Thoracic aorta endothelial cell (primary cell): Measurements from ENCODE around the gene ARG1. TPM values are rescaled to one million over a fixed set of nuclear protein-coding genes. Genes with fewer than 3 reads are reported as not detected.

Experiments
- total RNA-seq: library from RNA; depleted of rRNA; stranded (reverse); fragments of >200 nt; gene quantifications from 2 replicates; pipeline ENCODE4 v1.2.3, GENCODE V29; 2012

The ARG1 gene
- not detected in 2 replicates for total RNA-seq

DNA sequence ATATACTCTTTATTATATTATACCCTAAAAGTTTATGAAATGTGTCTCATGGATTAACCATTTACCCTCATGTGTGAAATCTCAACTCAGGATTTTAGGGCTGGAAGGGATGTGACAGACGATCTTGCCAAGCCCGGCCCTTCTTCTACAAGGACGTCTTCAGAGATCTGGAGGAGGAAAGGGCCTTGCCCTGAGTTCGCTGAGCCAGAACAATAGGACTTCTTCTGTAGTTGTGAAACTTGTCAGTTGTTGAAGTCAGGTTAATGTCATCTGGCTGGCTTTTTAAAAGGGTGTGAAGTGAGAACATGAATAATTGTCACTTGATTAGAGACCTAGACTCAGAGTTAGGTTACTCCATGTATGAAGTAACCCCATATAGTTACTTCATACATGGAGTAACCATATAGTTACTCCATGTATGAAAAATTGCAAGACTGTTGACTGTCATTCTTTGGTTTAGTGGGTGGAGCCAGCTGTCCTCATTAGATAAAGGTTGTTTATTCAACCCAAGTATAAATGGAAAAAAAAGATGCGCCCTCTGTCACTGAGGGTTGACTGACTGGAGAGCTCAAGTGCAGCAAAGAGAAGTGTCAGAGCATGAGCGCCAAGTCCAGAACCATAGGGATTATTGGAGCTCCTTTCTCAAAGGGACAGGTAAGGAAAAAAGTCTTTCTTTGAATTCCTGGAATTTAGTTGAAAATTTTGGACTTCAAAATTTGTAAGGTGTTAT, at the start of gene ARG1:
Gene ARG1 (plus strand): TSS at position 541 of the 730 bp plus-strand sequence. CDS start 57 bp downstream, at position 598.

DNA sequence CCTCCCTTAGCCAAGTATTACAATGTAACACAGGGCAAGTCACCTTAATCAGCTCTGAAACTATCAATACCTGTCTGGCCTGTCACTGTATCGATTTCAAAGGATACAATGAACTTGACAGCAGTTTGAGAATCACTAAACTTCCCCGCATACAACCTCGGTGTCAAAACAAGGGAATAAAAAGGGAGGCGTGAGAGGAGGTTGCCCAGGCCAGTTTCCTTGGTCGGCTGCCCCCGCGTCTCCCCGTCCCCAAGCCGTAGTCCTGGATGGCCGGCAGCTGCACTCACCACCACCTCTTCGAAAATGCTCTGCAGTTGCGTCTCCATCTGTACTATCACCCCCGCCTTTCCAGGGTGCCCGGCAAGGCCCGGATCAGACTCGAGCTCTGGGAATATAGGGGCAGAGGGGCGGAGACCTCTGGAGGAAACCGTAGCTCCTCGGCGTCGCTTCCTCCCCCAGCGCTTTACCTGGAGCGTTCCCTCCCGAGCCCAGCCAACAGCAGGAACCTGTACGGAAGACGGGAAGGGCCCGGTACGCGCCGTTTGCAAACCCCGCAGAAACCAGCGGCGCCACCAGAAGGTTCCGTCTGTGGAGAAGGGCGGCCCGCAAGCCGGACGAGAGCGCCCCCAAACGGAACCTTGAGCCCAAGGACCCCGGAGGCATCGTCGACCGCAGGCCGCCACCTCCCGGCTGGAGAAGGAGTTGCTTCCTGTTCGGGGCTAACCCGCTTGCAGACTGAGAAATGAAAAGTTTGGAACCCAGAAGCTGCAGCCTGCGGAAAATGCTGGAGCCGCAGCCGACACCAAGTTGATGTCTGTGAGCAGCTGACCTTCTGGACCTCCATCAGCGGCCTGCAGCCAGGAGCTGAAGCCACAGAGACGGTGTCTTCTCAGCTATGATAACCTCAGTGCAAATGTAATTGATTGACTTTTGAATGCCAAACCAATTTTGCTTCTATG, 55.0 kb downstream of the ARG1 start, which contains the start of gene MED23:
Gene MED23 (minus strand): TSS at position 519 of the 959 bp plus-strand sequence. CDS start 193 bp downstream, at position 326.

Other genes with a start within 250 kb of the ARG1 start
- gene MED23, start 55.0 kb downstream of the ARG1 start, total RNA-seq, result 48.7 and 51.1 TPM in 2 replicates
- gene ENPP3, start 64.1 kb downstream of the ARG1 start, total RNA-seq, result 0.13 TPM in 1 of 2 replicates, not detected in the other
- not detected in 2 replicates for gene OR2A4, start 128.2 kb downstream of the ARG1 start, total RNA-seq
- gene CTAGE9, start 137.8 kb downstream of the ARG1 start, total RNA-seq, result not detected in 2 replicates
- gene ENPP1, start 234.8 kb downstream of the ARG1 start, total RNA-seq, result 5.2 and 8.1 TPM in 2 replicates